IMR-90 (cell line): Measurements from ENCODE around the gene ACOX3. TPM values are rescaled to one million over a fixed set of nuclear protein-coding genes. Genes with fewer than 3 reads are reported as not detected.

Source experiments
- ATAC-seq: fragments of 200-7000 bp; cut with Tn5 transposase; 2 replicates; pipeline ENCODE4 v1.9.1; 2020; ENCODE audit warnings: low read depth, mild to moderate bottlenecking, moderate library complexity
- BruUV-seq: library from RNA; stranded (reverse); fragments of 400-500 nt; replicated peaks from 2 replicates; lab custom pipeline; 2021; lab: Mats Ljungman, UMichigan
- CTCF ChIA-PET: fragments of 300-600 bp; formaldehyde crosslinking; extraction: SDS; loops from one replicate; lab custom pipeline; 2021; ENCODE audit warnings: antibody characterized with exemption; lab: Yijun Ruan, JAX
- POLR2A ChIA-PET: fragments of 300-600 bp; sonication (Branson Sonifier 250); formaldehyde crosslinking; loops from one replicate; lab custom pipeline; 2022; ENCODE audit warnings: antibody characterized with exemption; ENCODE audit not compliant: unreplicated experiment; lab: Charles Lee
- DNase-seq: peaks from one replicate; pipeline ENCODE4 v3.0.0; 2013
- H2AFZ ChIP-seq: replicated peaks from 2 replicates; pipeline ENCODE3; 2013; ENCODE audit warnings: low read length, mild to moderate bottlenecking; ENCODE audit not compliant: poor library complexity
- H2AK5ac ChIP-seq: 2 replicates; pipeline ENCODE4 v1.6.1; 2013; ENCODE audit warnings: low read depth, low read length, inconsistent platforms
- H2AK9ac ChIP-seq: replicated peaks from 2 replicates; pipeline ENCODE3; 2013; ENCODE audit warnings: mild to moderate bottlenecking, low read depth, low read length, moderate library complexity; ENCODE audit not compliant: poor library complexity
- H2BK120ac ChIP-seq: 2 replicates; pipeline ENCODE4 v1.6.1; 2013; ENCODE audit warnings: low read depth, low read length, inconsistent platforms
- H2BK15ac ChIP-seq: 3 replicates; pipeline ENCODE4 v1.6.1; 2013; ENCODE audit warnings: low read depth, low read length, inconsistent platforms
- H2BK20ac ChIP-seq: 2 replicates; pipeline ENCODE4 v1.6.1; 2013; ENCODE audit warnings: low read depth, mild to moderate bottlenecking, inconsistent platforms, low read length, moderate library complexity
- H2BK5ac ChIP-seq: 2 replicates; pipeline ENCODE4 v1.6.1; 2013; ENCODE audit warnings: mild to moderate bottlenecking, low read depth, low read length, inconsistent platforms; ENCODE audit not compliant: poor library complexity, severe bottlenecking
- H3K14ac ChIP-seq: replicated peaks from 2 replicates; pipeline ENCODE4 v1.6.1; 2013; ENCODE audit warnings: low read depth, low read length, inconsistent platforms
- H3K18ac ChIP-seq: 2 replicates; pipeline ENCODE4 v1.6.1; 2013; ENCODE audit warnings: low read depth, low read length, control low read depth
- H3K23ac ChIP-seq: 2 replicates; pipeline ENCODE4 v1.6.1; 2013; ENCODE audit warnings: low read depth, low read length, inconsistent platforms
- H3K27ac ChIP-seq: 2 replicates; pipeline ENCODE4 v1.5.1; 2013; ENCODE audit warnings: mild to moderate bottlenecking, control low read depth, low read length; ENCODE audit not compliant: insufficient read depth
- H3K27me3 ChIP-seq: 2 replicates; pipeline ENCODE4 v1.6.1; 2013; ENCODE audit warnings: low read length; ENCODE audit not compliant: control insufficient read depth, insufficient read depth
- H3K36me3 ChIP-seq: 2 replicates; pipeline ENCODE4 v1.6.1; 2013; ENCODE audit warnings: low read length, mixed read lengths; ENCODE audit not compliant: control insufficient read depth, insufficient read depth
- H3K4ac ChIP-seq: 2 replicates; pipeline ENCODE4 v1.6.1; 2013; ENCODE audit warnings: low read depth, low read length, inconsistent platforms
- H3K4me1 ChIP-seq: 2 replicates; pipeline ENCODE4 v1.6.1; 2013; ENCODE audit warnings: low read length, mixed read lengths; ENCODE audit not compliant: control insufficient read depth, insufficient read depth
- H3K4me2 ChIP-seq: 2 replicates; pipeline ENCODE4 v1.6.1; 2013; ENCODE audit warnings: low read depth, mild to moderate bottlenecking, control low read depth, low read length, moderate library complexity
- H3K4me3 ChIP-seq: 2 replicates; pipeline ENCODE4 v1.5.1; 2013; ENCODE audit warnings: low read depth, mild to moderate bottlenecking, control low read depth, low read length, moderate library complexity; ENCODE audit not compliant: insufficient read depth
- H3K56ac ChIP-seq: 2 replicates; pipeline ENCODE4 v1.6.1; 2013; ENCODE audit warnings: low read length, inconsistent platforms; ENCODE audit not compliant: insufficient read depth; ENCODE audit errors: extremely low read depth
- H3K79me1 ChIP-seq, 2 experiments: 2 replicates each; pipeline ENCODE4 v1.6.1; 2013; ENCODE audit warnings: low read length in 2 of 2, inconsistent platforms in 1 of 2, low read depth in 1 of 2
- H3K9ac ChIP-seq: 2 replicates; pipeline ENCODE4 v1.6.1; 2013; ENCODE audit warnings: low read depth, low read length, control low read depth
- H3K9me1 ChIP-seq: 2 replicates; pipeline ENCODE4 v1.6.1; 2013; ENCODE audit warnings: low read length, inconsistent platforms; ENCODE audit not compliant: insufficient read depth
- H3K9me3 ChIP-seq: 2 replicates; pipeline ENCODE4 v1.6.1; 2013; ENCODE audit warnings: low read length; ENCODE audit not compliant: control insufficient read depth, insufficient read depth
- H4K20me1 ChIP-seq: 2 replicates; pipeline ENCODE4 v1.6.1; 2013; ENCODE audit warnings: low read length, inconsistent platforms; ENCODE audit not compliant: insufficient read depth
- H4K5ac ChIP-seq: 2 replicates; pipeline ENCODE4 v1.6.1; 2013; ENCODE audit warnings: mild to moderate bottlenecking, low read depth, low read length, control low read depth
- H4K8ac ChIP-seq, 2 experiments: 2 replicates each; pipeline ENCODE4 v1.6.1; 2013; ENCODE audit warnings: low read depth in 2 of 2, low read length in 2 of 2, control low read depth in 1 of 2, inconsistent platforms in 1 of 2
- H4K91ac ChIP-seq: 2 replicates; pipeline ENCODE4 v1.6.1; 2013; ENCODE audit warnings: low read depth, low read length, inconsistent platforms; ENCODE audit not compliant: insufficient read depth
- BHLHE40 ChIP-seq: fragments of 150-350 bp; IDR thresholded peaks from 2 replicates; pipeline ENCODE4 v1.6.1; 2016; ENCODE audit warnings: mild to moderate bottlenecking, low read depth, low read length
- CEBPB ChIP-seq: IDR thresholded peaks from 2 replicates; pipeline ENCODE4 v1.6.1; 2012; ENCODE audit warnings: low read depth, low read length, improper control_type of control experiment
- CHD1 ChIP-seq: IDR thresholded peaks from 2 replicates; pipeline ENCODE4 v1.6.1; 2012; ENCODE audit warnings: low read depth, low read length, improper control_type of control experiment
- MAFK ChIP-seq: IDR thresholded peaks from 2 replicates; pipeline ENCODE4 v1.6.1; 2012; ENCODE audit warnings: low read depth, low read length, improper control_type of control experiment
- MAZ ChIP-seq: IDR thresholded peaks from 2 replicates; pipeline ENCODE4 v1.6.1; 2012; ENCODE audit warnings: low read depth, mild to moderate bottlenecking, low read length, improper control_type of control experiment, moderate library complexity, borderline replicate concordance
- MXI1 ChIP-seq: IDR thresholded peaks from 2 replicates; pipeline ENCODE4 v1.6.1; 2012; ENCODE audit warnings: low read depth, mild to moderate bottlenecking, low read length, moderate library complexity, borderline replicate concordance
- NFE2L2 ChIP-seq: fragments of 150-350 bp; IDR thresholded peaks from 2 replicates; pipeline ENCODE4 v1.6.1; 2016; ENCODE audit warnings: low read depth, mild to moderate bottlenecking, low read length
- WGBS, 2 experiments: methylation state at CpG; one replicate each; pipeline versions ENCODE4 v1.1.5 to v1.1.7; 2013; ENCODE audit warnings: missing lambda C conversion rate in 2 of 2; ENCODE audit not compliant: insufficient read length in 1 of 2; ENCODE audit errors: extremely low coverage in 2 of 2; 5-methylcytosine and 5-hydroxymethylcytosine counted together
- dilution Hi-C: fragments of 300-500 bp; cut with HindIII; formaldehyde crosslinking; loops from one replicate; pipeline ENCODE4 v1.14.3; 2018; ENCODE audit warnings: low sequenced_read_pairs; ENCODE audit not compliant: unreplicated experiment
- in situ Hi-C: fragments of 300-500 bp; cut with MboI; formaldehyde crosslinking; loops from 3 replicates; pipeline ENCODE4 v1.14.3; 2019; ENCODE audit warnings: low sequenced_read_pairs, inconsistent platforms, mixed read lengths
- intact Hi-C: fragments of 100-400 bp; cut with micrococcal nuclease; formaldehyde crosslinking; loops from 2 replicates; pipeline ENCODE4 v1.10.0; 2022
- polyA plus RNA-seq, 3 experiments: library from polyadenylated mRNA; depleted of rRNA; stranded (reverse); fragments of >200 nt; gene quantifications; 2 replicates each; pipeline ENCODE4 v1.2.3, GENCODE V29; 2012; ENCODE audit warnings: low replicate concordance in 1 of 3
- total RNA-seq: library from RNA; depleted of rRNA; stranded (reverse); fragments of >200 nt; gene quantifications from 2 replicates; pipeline ENCODE4 v1.2.3, GENCODE V29; 2012

ACOX3 gene
- total and polyA plus RNA-seq, 2 of the 4 experiments (the other 2 are of a cell fraction) = 15.2 to 25.8 TPM

DNA sequence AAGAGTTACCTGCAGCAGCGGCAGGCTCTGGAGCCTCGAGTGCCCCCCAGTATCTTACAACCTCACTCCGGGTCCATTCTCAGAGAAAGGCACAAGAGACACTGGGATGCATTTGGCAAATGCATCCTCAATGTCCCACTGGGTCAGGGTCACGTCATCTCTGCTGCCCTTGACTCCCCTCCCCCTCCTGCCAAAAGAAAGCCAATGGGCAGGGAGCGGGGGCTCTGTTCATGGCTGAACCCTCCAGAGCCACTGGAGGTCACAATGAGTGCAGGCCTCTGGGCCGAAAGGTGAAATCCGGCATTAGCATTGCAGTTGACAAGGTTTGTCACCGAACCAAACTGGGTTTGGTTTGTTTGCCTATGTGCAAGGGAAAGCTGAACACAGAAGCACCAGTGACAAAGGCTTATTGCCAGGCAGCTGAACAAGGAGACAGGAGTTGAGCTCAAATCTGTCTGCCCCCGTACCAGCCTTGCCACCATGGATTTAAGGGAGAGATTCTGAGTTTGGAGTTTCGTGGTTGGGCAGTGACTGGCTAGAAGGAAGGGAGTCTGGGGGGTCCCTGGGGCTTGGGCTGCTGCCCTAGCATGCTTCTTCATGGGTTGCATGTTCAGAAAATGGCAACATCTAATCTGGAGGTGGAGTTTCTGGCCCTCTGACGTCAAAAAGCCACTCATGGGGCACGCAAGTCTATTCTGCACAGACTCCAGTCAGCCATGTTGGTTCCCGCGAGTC lies 106.6 kb downstream of the ACOX3 start (continued):
- no peak for TF ChIP-seq MAFK

DNA sequence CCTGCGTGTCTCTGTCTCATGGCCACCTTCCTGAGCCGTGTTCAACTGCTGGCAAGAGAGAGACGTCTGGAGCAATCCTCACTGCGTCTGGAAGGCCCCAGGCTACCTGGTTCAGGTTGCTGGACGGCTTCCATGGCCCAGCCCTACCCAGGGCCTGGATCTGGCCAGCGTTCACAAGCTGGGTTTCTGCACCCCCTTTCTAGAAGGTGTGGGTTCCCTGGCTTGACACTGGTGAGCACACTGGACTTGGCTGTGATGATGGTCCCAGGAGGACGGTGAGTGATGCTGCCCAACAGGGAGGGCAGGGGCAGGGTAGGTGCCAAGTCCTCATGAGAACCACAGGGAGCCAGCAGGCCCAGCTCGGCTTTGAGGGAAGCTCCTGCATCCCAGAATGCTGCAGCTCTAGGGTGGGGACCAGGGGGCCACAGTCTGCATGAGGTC lies 107.6 kb downstream of the ACOX3 start:
- in situ Hi-C loops (no loop called here), dilution Hi-C loops (no loop called here)
- POLR2A ChIA-PET = no interaction called here

More for the DNA sequence above, 107.6 kb downstream of the ACOX3 start:
- Histone ChIP-seq H3K9me3 (peaks cover 5% of the 10 kb centered on the region), H3K79me1 (no peaks in the 10 kb centered on the region), H3K36me3 (no peaks in the 10 kb centered on the region), H2BK120ac (no peak overlapping the region), H4K5ac (no peak overlapping the region), H3K27me3 (peaks cover 15% of the 10 kb centered on the region), H3K56ac (no peak overlapping the region), H2AK9ac (no peak overlapping the region), H2BK5ac (no peak overlapping the region), H2AK5ac (no peak overlapping the region), H3K18ac (no peak overlapping the region), H3K27ac (no peak overlapping the region), H3K4me3 (no peak overlapping the region), H2BK20ac (no peak overlapping the region), H3K4me2 (no peak overlapping the region), H3K14ac (no peak overlapping the region), H3K9ac (no peak overlapping the region), H4K91ac (no peak overlapping the region), H3K9me1 (no peaks in the 10 kb centered on the region; the same call in 1 of the 2 replicates), H4K20me1 (no peaks in the 10 kb centered on the region; the same call in 1 of the 2 replicates), H3K4ac (no peak overlapping the region), H2BK15ac (no peak overlapping the region), H2AFZ (no peak overlapping the region), H4K8ac (no peak overlapping the region), H3K4me1 (no peaks in the 10 kb centered on the region), H3K23ac (no peak overlapping the region)
- no TSS peak for BruUV-seq
- ATAC-seq (no peak), DNase-seq (no peak)
- TF ChIP-seq MXI1 (no peak), CHD1 (no peak), CEBPB (no peak), MAZ (no peak), NFE2L2 (no peak), BHLHE40 (no peak)
- WGBS, 2 experiments = 52% methylated on average over 5 of the region's 8 CpGs; no CpG with 5 or more reads in 1 of the 2 experiments
- intact Hi-C loops = no loop called here
- CTCF ChIA-PET = no interaction called here
